ENCODE results near the gene TSHZ3.

DNA sequence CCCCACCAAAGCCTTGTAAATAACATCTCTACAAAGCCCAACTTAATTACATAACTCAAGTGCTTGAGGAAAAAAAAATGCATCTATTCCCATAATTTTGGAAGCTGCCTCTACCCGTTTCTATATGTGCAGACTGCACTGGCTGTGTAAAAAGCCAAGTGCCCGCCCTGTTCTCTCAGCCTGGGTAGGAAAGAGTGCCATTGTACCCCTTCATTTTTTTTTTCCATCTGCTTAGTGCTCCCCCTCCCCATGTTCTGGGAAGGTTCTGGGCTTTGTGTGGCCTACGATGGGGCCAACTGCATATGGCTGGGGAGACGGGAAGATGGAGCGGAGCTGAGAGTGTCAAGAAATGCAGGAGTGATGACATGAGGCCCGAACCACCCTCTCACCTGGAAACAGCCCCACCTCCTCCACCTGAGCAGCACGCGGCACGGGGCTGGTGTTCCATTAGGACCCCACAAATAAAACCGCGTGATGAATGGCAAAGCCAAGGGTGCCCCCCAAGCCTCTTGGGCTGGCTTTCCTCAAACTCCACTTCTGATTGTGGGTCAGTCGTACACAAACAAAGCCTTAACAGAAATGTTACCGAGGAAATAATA is 42.1 kb downstream of the TSHZ3 start:
- TF ChIP-seq POLR2A (IDR thresholded peaks at IDR 0.05) (no peak), POLR2AphosphoS5 (IDR thresholded peaks at IDR 0.05) (no peak)
- TF ChIP-seq, protein P1, sequence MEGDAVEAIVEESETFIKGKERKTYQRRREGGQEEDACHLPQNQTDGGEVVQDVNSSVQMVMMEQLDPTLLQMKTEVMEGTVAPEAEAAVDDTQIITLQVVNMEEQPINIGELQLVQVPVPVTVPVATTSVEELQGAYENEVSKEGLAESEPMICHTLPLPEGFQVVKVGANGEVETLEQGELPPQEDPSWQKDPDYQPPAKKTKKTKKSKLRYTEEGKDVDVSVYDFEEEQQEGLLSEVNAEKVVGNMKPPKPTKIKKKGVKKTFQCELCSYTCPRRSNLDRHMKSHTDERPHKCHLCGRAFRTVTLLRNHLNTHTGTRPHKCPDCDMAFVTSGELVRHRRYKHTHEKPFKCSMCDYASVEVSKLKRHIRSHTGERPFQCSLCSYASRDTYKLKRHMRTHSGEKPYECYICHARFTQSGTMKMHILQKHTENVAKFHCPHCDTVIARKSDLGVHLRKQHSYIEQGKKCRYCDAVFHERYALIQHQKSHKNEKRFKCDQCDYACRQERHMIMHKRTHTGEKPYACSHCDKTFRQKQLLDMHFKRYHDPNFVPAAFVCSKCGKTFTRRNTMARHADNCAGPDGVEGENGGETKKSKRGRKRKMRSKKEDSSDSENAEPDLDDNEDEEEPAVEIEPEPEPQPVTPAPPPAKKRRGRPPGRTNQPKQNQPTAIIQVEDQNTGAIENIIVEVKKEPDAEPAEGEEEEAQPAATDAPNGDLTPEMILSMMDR (IDR thresholded peaks at IDR 0.05): no peak

Measured in stomach (tissue), 4 donors.